NOMO-1 (cell line): ENCODE data around the gene ADRB1.
A peak's percentile ranks its signal among the peaks of the same experiment; 100 is the strongest.

Experiments
- DNase-seq, 2 experiments: peaks; one replicate each; lab custom pipeline; 2025; ENCODE audit not compliant: unreplicated experiment in 2 of 2; lab: John Stamatoyannopoulos, UW

Gene ADRB1

GRCh38 chr10:114043532-114044246, at the start of gene ADRB1:
Gene ADRB1 (plus strand): TSS chr10:114043866. CDS start chr10:114044133, 267 bp downstream.
- peak; percentile 32 to 65 for DNase-seq

GRCh38 chr10:113995201-113995600, 48.5 kb upstream of the ADRB1 start:
- no peak for DNase-seq

- DNase-seq, result no peak
Measured at GRCh38 chr10:113997428-113997827, 46.2 kb upstream of the ADRB1 start.

GRCh38 chr10:113999531-113999930, 44.1 kb upstream of the ADRB1 start:
- no peak for DNase-seq

- DNase-seq, result no peak
Measured at GRCh38 chr10:114000457-114001010, 43.1 kb upstream of the ADRB1 start.

GRCh38 chr10:114002422-114002821, 41.2 kb upstream of the ADRB1 start:
- no peak for DNase-seq

- DNase-seq, result no peak
Measured at GRCh38 chr10:114003161-114003941, 40.3 kb upstream of the ADRB1 start.

GRCh38 chr10:114009281-114009996, 34.2 kb upstream of the ADRB1 start:
- DNase-seq, result no peak

GRCh38 chr10:114010316-114010715, 33.4 kb upstream of the ADRB1 start:
- no peak for DNase-seq

- no peak for DNase-seq
Measured at GRCh38 chr10:114012650-114013049, 31.0 kb upstream of the ADRB1 start.

- no peak for DNase-seq
Measured at GRCh38 chr10:114015708-114016107, 28.0 kb upstream of the ADRB1 start.

- DNase-seq, result no peak
Measured at GRCh38 chr10:114017271-114017670, 26.4 kb upstream of the ADRB1 start.

- no peak for DNase-seq
Measured at GRCh38 chr10:114017873-114018272, 25.8 kb upstream of the ADRB1 start.

GRCh38 chr10:114019226-114019625, 24.4 kb upstream of the ADRB1 start:
- DNase-seq, result no peak

- no peak for DNase-seq
Measured at GRCh38 chr10:114021154-114021553, 22.5 kb upstream of the ADRB1 start.

GRCh38 chr10:114021717-114022680, 21.7 kb upstream of the ADRB1 start:
- DNase-seq, result no peak

GRCh38 chr10:114022766-114023597, 20.7 kb upstream of the ADRB1 start:
- DNase-seq, result no peak

- peak; percentile 87 to 98 for DNase-seq
Measured at GRCh38 chr10:114024876-114025610, 18.6 kb upstream of the ADRB1 start.
